GM12801 (cell line): ENCODE measurements around the gene AGXT.

Source experiments
- CTCF ChIP-seq: IDR thresholded peaks from one replicate; pipeline ENCODE4 v1.5.1; 2011; ENCODE audit warnings: control low read depth; ENCODE audit not compliant: insufficient read length; ENCODE audit errors: extremely low read depth

AGXT gene

GRCh38 chr2:240891492-240892340 is 23.1 kb downstream of the AGXT start:
- TF ChIP-seq CTCF: no peak

GRCh38 chr2:240892356-240892755 is 23.7 kb downstream of the AGXT start:
- TF ChIP-seq CTCF: no peak

- no peak for TF ChIP-seq CTCF
Measured at GRCh38 chr2:240892925-240893324, 24.3 kb downstream of the AGXT start.

GRCh38 chr2:240893363-240893844 is 24.8 kb downstream of the AGXT start:
- TF ChIP-seq CTCF: no peak

GRCh38 chr2:240894006-240894405 is 25.4 kb downstream of the AGXT start:
- TF ChIP-seq CTCF: no peak

- TF ChIP-seq CTCF: no peak
Measured at GRCh38 chr2:240894836-240895558, 26.4 kb downstream of the AGXT start.

GRCh38 chr2:240895656-240896388 is 27.2 kb downstream of the AGXT start, which contains the start of gene MAB21L4:
Gene MAB21L4 (minus strand): TSS chr2:240896156. CDS start chr2:240895997, 159 bp downstream.
- no peak for TF ChIP-seq CTCF
